ENCODE measurements around the gene BARD1.

- TF ChIP-seq CTCF (IDR thresholded peaks at IDR 0.05) (no peak), EZH2 (IDR thresholded peaks at IDR 0.05; ENCODE audit: borderline replicate concordance, insufficient read depth, low read depth, low read length, poor library complexity, severe bottlenecking) (no peak)
Observed at GRCh38 chr2:214696681-214697080, 112.8 kb downstream of the BARD1 start.
